K562 (cell line): Measurements from ENCODE around the gene GLIS1. TPM values are rescaled to one million over a fixed set of nuclear protein-coding genes. Genes with fewer than 3 reads are reported as not detected.

Experiments
- ATAC-seq: fragments of 200-7000 bp; cut with Tn5 transposase; 3 replicates; pipeline ENCODE4 v1.9.1; 2020; ENCODE audit warnings: moderate library complexity
- BruUV-seq: library from RNA; stranded (reverse); fragments of 400-500 nt; replicated peaks from 2 replicates; lab custom pipeline; 2021; lab: Mats Ljungman, UMichigan
- CTCF ChIA-PET: fragments of 300-600 bp; formaldehyde crosslinking; extraction: SDS; loops from one replicate; lab custom pipeline; 2021; ENCODE audit warnings: low intra/inter-chr PET ratio; lab: Yijun Ruan, JAX
- POLR2A ChIA-PET: fragments of 300-600, 350-650 bp; sonication (Branson Sonifier 250); formaldehyde crosslinking; extraction: SDS; loops from one replicate; lab custom pipeline; 2021; ENCODE audit warnings: antibody characterized with exemption, inconsistent platforms; lab: Yijun Ruan, JAX
- DNase-seq, 4 experiments: peaks; one replicate each; pipeline versions ENCODE4 v3.0.0 to v3.0.0-alpha.2; 2011 to 2018; ENCODE audit warnings: low spot score in 3 of 4, mixed read lengths in 3 of 4; ENCODE audit errors: extremely low read depth in 1 of 4
- FAIRE-seq: peaks from 2 replicates; lab custom pipeline; 2011; peaks lifted over from hg19 to GRCh38; lab: Jason Lieb, UNC
- H2AFZ ChIP-seq: 2 replicates; pipeline ENCODE4 v1.6.0; 2011; ENCODE audit warnings: low read depth, low read length, control low read depth, inconsistent platforms
- H3K27ac ChIP-seq: fragments of 200-600 bp; 3 replicates; pipeline ENCODE4 v1.8.0; 2011; ENCODE audit warnings: low read depth, mild to moderate bottlenecking, control low read depth, inconsistent platforms, low read length, moderate library complexity, mixed read lengths; ENCODE audit errors: extremely low read depth
- H3K27me3 ChIP-seq, 2 experiments: fragments of 300-600 bp in 1 of 2; 2 replicates in 1 of 2; 3 replicates in 1 of 2; pipeline versions ENCODE4 v1.6.0 to v1.8.0; 2011; ENCODE audit warnings: inconsistent platforms in 2 of 2, low read length in 2 of 2, mild to moderate bottlenecking in 1 of 2, mixed read lengths in 1 of 2, moderate library complexity in 1 of 2; ENCODE audit not compliant: control insufficient read depth in 2 of 2, insufficient read depth in 2 of 2
- H3K36me3 ChIP-seq: fragments of 300-600 bp; 3 replicates; pipeline ENCODE4 v1.8.0; 2011; ENCODE audit warnings: mild to moderate bottlenecking, low read length, inconsistent platforms; ENCODE audit not compliant: control insufficient read depth, insufficient read depth
- H3K4me1 ChIP-seq, 2 experiments: fragments of 200-600 bp in 1 of 2; replicated peaks in 1 of 2; 2 replicates in 1 of 2; 3 replicates in 1 of 2; pipeline versions ENCODE4 v1.5.1 to v1.8.0; 2011; ENCODE audit warnings: inconsistent platforms in 2 of 2, low read length in 2 of 2, mild to moderate bottlenecking in 1 of 2, mixed read lengths in 1 of 2, moderate library complexity in 1 of 2; ENCODE audit not compliant: control insufficient read depth in 2 of 2, insufficient read depth in 2 of 2
- H3K4me2 ChIP-seq: 2 replicates; pipeline ENCODE4 v1.6.1; 2011; ENCODE audit warnings: low read length, control low read depth, inconsistent platforms, mixed read lengths; ENCODE audit not compliant: insufficient read depth
- H3K4me3 ChIP-seq: fragments of 200-600 bp; sonication (generic), shearing (Covaris generic); 2 replicates; pipeline ENCODE4 v1.5.1; 2016; ENCODE audit warnings: control low read depth, inconsistent platforms
- H3K79me2 ChIP-seq: fragments of 200-600 bp; 3 replicates; pipeline ENCODE4 v1.8.0; 2011; ENCODE audit warnings: low read length, inconsistent platforms; ENCODE audit not compliant: control insufficient read depth, insufficient read depth
- H3K9ac ChIP-seq, 2 experiments: 2 replicates each; pipeline versions ENCODE4 v1.6.0 to v1.6.1; 2011; ENCODE audit warnings: low read depth in 2 of 2, low read length in 2 of 2, control low read depth in 1 of 2, inconsistent platforms in 1 of 2, mild to moderate bottlenecking in 1 of 2, mixed read lengths in 1 of 2; ENCODE audit not compliant: insufficient read depth in 1 of 2
- H3K9me1 ChIP-seq: one replicate; pipeline ENCODE4 v1.6.0; 2011; ENCODE audit warnings: inconsistent platforms, mild to moderate bottlenecking, low read length, moderate library complexity; ENCODE audit not compliant: control insufficient read depth, insufficient read depth
- H3K9me3 ChIP-seq: replicated peaks from 2 replicates; pipeline ENCODE4 v1.5.1; 2011; ENCODE audit warnings: low read depth, low read length, inconsistent platforms; ENCODE audit not compliant: control insufficient read depth, insufficient read depth
- H4K20me1 ChIP-seq: replicated peaks from 2 replicates; pipeline ENCODE4 v1.6.1; 2011; ENCODE audit warnings: low read length, inconsistent platforms, mixed read lengths; ENCODE audit not compliant: control insufficient read depth, insufficient read depth
- NFIC ChIP-seq: fragments of 450-650 bp; IDR thresholded peaks from 2 replicates; pipeline ENCODE4 v1.6.1; 2017; ENCODE audit warnings: mild to moderate bottlenecking, inconsistent platforms
- NFIX ChIP-seq: fragments of 250-450 bp; sonication (Bioruptor Pico); IDR thresholded peaks from 2 replicates; pipeline ENCODE4 v1.4.0; 2020; ENCODE audit warnings: low read depth, mild to moderate bottlenecking, moderate library complexity
- PYGO2 ChIP-seq: fragments of 450-650 bp; IDR thresholded peaks from 2 replicates; pipeline ENCODE4 v1.6.1; 2016; ENCODE audit warnings: mild to moderate bottlenecking, missing genetic modification characterization, moderate library complexity, missing compliant biosample characterization
- ZFP36 ChIP-seq: fragments of 150-350 bp; IDR thresholded peaks from 2 replicates; pipeline ENCODE4 v1.6.1; 2018; ENCODE audit warnings: low read length, low read depth; ENCODE audit not compliant: partially characterized antibody
- WGBS: fragments of 100-300 bp; shearing (Covaris generic); methylation state at CpG from one replicate; pipeline ENCODE4 v1.1.6; 2016; ENCODE audit warnings: low coverage, mixed read lengths; ENCODE audit not compliant: insufficient coverage; ENCODE audit errors: missing lambda C conversion rate; 5-methylcytosine and 5-hydroxymethylcytosine counted together
- in situ Hi-C: fragments of 300-500 bp; cut with MboI; formaldehyde crosslinking; loops from 4 replicates; pipeline ENCODE4 v1.15.0; 2018; ENCODE audit warnings: inconsistent platforms, mixed read lengths
- intact Hi-C: fragments of 100-400 bp; cut with micrococcal nuclease; formaldehyde crosslinking; loops from 2 replicates; pipeline ENCODE4 v1.14.2; 2022
- polyA plus RNA-seq, 8 experiments: library from polyadenylated mRNA; depleted of rRNA in 4 of 8; stranded (reverse) in 5 of 8; unstranded in 3 of 8; fragments of >200 nt; fragmentation: Nextera tagmentation in 2 of 8; fragmentation: Illumina TruSeq in 1 of 8; extraction: Ambion mirVana in 2 of 8; extraction: Trizol in 1 of 8; gene quantifications; 2 replicates each; pipeline versions ENCODE4 v1.2.1 to v1.2.3, GENCODE V29; 2011 to 2014; ENCODE audit warnings: inconsistent platforms in 1 of 8, missing spikeins in 1 of 8
- total RNA-seq, 7 experiments: library from RNA; depleted of rRNA in 6 of 7; stranded (reverse); fragments of >200 nt in 6 of 7; fragmentation: Illumina TruSeq in 2 of 7; extraction: Trizol in 2 of 7; gene quantifications; 2 replicates each; pipeline versions ENCODE4 v1.2.1 to v1.2.3, GENCODE V29; 2011 to 2021; ENCODE audit warnings: low replicate concordance in 1 of 7

Gene GLIS1
- total and polyA plus RNA-seq, 9 of the 15 experiments (the other 6 are each of a cell fraction or from before 2014, with no cell fraction given): not detected

DNA sequence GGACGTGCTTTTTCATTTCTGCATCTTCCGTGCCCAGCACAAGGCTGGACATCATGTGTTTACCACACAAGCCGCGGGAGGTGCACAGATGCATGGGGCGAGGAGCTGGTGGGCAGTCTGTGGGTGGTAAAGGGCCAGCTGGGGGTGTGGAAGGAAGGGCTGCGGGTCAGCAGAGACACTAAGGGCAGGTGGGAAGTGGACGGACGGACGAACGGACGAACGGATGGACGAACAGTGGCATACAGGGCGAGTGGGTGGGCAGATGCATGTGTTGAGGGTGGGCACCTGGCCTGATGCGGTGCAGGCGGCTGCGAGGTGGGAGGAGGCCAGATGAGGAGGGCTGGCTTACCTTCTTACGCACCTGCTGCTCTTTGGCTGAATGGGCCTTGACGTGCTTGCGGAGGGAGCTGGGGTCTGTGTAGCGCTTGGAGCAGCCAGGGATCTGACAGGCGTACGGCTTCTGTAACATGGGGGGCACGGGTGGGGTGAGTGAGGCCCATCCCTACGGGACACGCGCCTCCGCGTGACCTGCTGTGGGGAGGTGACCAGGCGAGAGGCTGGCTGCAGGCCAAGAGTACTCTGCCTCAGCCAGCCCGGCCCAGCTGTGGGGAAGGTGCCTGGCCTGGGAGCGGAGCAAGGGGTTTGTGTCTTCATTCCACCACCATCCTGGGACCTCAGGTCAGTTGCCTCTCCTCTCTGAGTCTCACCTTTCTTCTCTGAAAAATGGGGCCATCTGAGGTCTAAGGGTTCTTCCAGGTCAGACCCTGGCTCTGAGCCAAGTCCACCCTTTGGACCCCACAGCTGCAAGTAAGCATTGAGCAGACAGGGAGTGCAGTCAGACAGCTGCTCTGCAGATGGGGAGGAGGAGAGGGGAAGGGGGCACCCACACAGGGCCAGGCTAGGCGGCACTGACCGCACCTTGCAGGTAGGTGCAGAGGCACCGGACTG is 214.3 kb downstream of the GLIS1 start:
- Histone ChIP-seq H3K27ac (no peak overlapping the region), H3K27me3 (peaks cover 31 to 87% of the 10 kb centered on the region in 2 experiments; a peak in 4 of 5 replicates), H3K4me2 (no peak overlapping the region)
- TF ChIP-seq PYGO2 (tag) (no peak), NFIC (peak; percentile 95), NFIX (peak; percentile 60), ZFP36 (no peak)
- TF ChIP-seq, all 486 proteins: peak for 2
- DNase-seq (peak in 1 of 4 experiments; percentile 14), ATAC-seq (no peak), FAIRE-seq (no peak)
- Histone ChIP-seq H3K79me2 (no peaks in the 10 kb centered on the region), H2AFZ (no peak overlapping the region), H3K36me3 (no peaks in the 10 kb centered on the region), H4K20me1 (peaks cover 49% of the 10 kb centered on the region), H3K4me3 (no peak overlapping the region), H3K9ac (peak overlapping the region in 1 of 2 experiments; percentile 32; a peak in 1 of 4 replicates), H3K4me1 (peaks cover 0 to 15% of the 10 kb centered on the region in 2 experiments; a peak in 1 of 5 replicates), H3K9me1 (no peaks in the 10 kb centered on the region), H3K9me3 (no peaks in the 10 kb centered on the region)
- no TSS peak for BruUV-seq
- in situ Hi-C loops: no loop called here
- POLR2A ChIA-PET: interaction anchor here (0.6 to 0.8 kb wide), 2 partner anchors 11 to 100 kb away, joined by 3 read pairs; no protein-coding TSS in a partner anchor
- intact Hi-C loops: no loop called here
- 7% methylated on average over 35 of the region's 35 CpGs for WGBS
- CTCF ChIA-PET: no interaction called here
